Suppressor macrophage treated with lipopolysaccharide for 1 hour (primary cell): ENCODE results near the gene ALKBH2.
"Not testable (repeated sequence)": the region's sequence is repeated elsewhere in the genome, so short reads cannot be mapped to it uniquely, and the experiment has no call there.

Experiments
- DNase-seq, 3 donors: peaks; one replicate each; pipeline ENCODE4 v3.0.0-alpha.2; 2020 to 2022

The ALKBH2 gene

GRCh38 chr12:109065853-109066193 is 27.4 kb downstream of the ALKBH2 start:
- no peak for DNase-seq

DNA sequence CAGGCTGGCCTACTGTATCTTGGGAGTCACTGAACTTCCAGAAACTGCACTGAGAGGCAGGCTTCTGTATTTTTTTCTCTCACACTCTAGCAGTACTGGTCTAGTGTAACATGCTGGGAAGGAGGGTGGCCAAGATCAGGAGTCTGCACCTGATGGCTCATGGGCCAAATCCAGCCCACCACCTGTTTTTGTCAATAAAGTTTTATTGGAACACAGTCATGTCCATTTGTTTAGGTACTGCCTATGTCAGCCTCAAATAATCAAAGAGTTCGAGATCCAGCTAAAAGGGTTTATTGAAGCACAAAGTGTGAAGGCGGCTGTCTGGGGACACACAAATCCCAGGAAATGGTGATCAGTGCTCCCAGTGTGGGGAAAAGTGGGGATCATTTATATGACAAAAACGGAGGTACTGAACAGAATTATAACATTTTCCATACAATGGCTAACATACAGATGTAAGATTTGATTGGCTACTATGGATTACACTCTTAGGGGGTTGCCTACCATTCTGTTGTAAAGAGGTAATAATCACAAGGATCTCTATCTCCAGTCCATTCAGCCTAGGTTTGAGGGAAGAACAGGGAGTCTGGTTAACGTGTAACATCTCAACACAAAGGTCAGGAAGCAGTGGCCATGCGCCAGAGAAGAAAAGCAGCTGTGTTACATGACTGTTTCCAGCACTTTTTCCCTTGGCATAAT is 28.0 kb downstream of the ALKBH2 start:
- no peak for DNase-seq

GRCh38 chr12:109064143-109064542 is 29.1 kb downstream of the ALKBH2 start:
- no peak for DNase-seq

DNA sequence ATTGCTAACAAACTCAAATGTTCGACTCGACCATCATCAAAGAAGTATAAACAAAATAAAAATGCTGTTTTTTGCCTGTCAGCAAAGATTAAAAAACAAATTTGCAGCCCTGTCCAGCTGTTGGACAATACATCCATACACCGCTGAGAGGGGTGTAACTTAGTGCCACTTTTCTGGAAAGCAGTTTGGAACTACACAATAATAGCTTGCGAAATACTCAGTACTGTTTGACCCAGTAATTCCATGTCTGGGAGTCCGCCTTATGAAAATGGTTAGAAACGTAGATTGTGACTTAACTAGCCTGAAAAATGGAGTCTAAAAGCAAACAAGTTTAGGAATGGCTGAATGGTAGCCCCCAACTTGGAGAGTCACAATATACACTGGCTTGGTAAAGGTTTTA is 34.5 kb downstream of the ALKBH2 start:
- no peak for DNase-seq

GRCh38 chr12:109057376-109057775 is 35.9 kb downstream of the ALKBH2 start:
- no peak for DNase-seq

DNA sequence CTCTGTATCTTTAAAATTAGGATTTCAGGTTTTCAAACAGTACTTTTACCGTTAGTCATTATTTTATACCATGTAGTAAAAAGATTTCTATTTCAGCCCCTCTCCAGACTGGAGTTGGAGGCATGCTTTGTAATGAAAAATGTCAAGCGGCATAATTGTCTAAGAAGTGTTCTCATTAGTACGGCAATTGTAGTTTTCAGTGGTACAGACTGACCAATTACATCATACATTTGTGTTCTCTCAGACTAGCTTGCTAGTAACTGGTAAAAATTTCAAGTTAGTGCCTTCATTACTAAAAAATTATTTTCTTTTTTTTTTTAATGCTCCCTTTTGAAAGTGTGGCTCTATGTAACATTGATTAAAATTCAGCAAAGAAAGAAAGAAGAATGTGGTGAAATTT is 36.4 kb downstream of the ALKBH2 start:
- no peak for DNase-seq

DNA sequence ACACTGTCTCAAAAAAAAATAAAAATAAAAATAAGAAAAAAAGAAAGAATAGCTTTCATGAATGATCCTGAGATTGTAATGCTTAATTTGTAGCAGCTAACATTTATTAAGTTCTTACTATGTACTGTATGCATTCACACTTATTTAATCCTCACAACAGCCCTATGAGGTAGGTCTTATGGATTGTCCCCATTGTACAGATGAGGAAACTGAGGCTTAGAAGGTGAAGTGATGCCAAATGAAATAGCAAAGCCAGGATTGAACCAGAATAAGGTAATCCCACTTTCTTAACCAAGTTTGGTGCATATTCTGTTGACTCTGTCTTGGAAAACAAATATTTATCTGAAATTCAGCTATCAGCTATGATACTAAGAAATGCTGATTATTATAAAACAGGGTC is 38.8 kb downstream of the ALKBH2 start:
- no peak for DNase-seq

GRCh38 chr12:109054124-109054513 is 39.2 kb downstream of the ALKBH2 start:
- not testable (repeated sequence) for DNase-seq

GRCh38 chr12:109053382-109054123 is 39.7 kb downstream of the ALKBH2 start:
- DNase-seq: peak; percentile 67 to 87 (median 68)

DNA sequence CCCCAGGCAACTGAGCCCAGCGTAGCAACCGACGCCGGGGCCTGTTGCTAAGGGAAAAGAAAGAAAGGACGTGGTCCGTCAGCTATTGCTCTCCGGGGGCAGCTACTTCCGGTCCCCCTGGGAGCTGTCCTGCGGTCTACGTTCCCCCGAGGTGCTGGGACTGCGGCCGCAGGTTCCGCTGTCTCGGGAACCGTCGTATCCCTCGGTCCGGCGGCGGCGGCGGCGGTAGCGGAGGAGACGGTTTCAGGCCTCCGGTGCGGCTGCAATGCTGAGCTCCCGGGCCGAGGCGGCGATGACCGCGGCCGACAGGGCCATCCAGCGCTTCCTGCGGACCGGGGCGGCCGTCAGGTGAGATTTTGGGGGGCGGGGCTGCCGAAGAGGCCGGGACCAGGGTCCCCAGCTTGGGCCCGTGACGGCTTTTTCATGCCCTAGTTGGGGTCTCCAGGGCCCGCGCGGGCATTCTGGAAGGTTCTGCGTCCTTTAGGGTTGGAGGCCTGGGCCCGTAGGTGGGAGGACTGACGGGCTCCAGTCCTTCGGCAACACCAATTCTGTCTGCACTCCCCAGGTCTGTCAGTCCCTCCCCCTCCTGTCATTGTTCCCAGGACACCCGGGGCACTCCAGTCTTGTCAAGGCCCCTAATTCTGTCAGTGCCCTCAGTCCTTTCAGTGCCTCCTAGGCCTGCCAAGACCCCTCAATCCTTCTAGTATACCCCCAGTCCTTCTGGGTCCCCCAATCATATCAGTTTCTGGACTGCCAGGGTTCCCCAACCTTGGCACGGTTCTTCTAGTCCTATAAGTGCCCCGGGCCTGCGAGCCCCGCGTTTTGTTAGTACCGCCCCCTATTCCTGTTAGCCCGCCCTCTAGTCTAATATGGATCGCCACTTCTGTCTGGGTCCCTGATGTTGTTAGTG is 40.6 kb downstream of the ALKBH2 start, which contains the start of gene USP30:
Gene USP30, plus strand, starts transcription at position 163 of the 910 bp plus-strand sequence. Its CDS starts 103 bp downstream, at position 266.
- peak; percentile 88 to 93 (median 90) for DNase-seq

- no peak for DNase-seq
Observed at GRCh38 chr12:109052097-109052413, 41.2 kb downstream of the ALKBH2 start.

GRCh38 chr12:109049794-109050193 is 43.5 kb downstream of the ALKBH2 start:
- DNase-seq: not testable (repeated sequence)

GRCh38 chr12:109048706-109049105 is 44.6 kb downstream of the ALKBH2 start:
- DNase-seq: peak in 1 of 3 donors; percentile 2

GRCh38 chr12:109047081-109047805 is 46.0 kb downstream of the ALKBH2 start:
- no peak for DNase-seq

DNA sequence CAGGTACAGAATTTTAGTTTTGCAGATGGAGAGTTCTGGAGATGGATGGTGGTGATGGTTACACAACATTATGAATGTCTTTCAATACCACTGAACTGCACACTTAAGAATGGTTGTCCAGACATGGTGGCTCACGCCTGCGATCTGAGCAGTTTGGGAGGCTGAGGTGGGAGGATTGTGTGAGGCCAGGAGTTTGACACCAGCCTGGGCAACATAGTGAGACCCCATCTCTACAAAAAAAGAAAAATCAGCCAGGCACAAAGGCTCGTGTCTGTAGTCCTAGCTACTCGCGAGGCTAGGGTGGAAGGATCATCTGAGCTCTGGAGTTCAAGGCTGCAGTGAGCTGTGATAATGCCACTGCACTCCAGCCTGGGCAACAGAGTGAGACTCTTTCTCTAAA is 49.0 kb downstream of the ALKBH2 start:
- no peak for DNase-seq
